ENCODE measurements around the gene ZNF724. TPM values are rescaled to one million over a fixed set of nuclear protein-coding genes. Genes with fewer than 3 reads are reported as not detected.

Gene ZNF724
- total RNA-seq, 1 donor from 2014 or later = 19.9 TPM

DNA sequence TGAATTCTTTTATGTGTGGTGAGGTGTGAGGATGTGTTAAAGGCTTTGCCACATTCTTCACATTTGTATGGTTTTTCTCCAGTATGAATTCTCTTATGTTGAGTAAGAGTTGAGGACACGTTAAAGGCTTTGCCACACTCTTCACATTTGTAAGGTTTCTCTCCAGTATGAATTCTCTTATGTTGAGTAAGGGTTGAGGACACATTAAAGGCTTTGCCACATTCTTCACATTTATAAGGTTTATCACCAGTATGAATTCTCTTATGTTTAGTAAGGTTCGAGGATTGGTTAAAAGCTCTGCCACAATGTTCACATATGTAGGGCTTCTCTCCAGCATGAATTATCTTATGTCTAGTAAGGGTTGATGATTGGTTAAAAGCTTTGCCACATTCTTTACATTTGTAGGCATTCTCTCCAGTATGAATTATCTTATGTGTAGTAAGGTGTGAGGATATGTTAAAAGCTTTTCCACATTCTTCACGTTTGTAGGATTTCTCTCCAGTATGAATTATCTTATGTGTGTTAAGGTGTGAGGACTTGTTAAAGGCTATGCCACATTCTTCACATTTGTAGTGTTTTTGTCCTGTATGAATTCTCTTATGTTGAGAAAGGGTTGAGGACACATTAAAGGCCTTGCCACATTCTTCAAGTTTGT, 27.1 kb downstream of the ZNF724 start:
- peaks cover 20% of the 10 kb centered on the region for H3K9me3 Mint-ChIP-seq
- H3K27me3 Mint-ChIP-seq = no peaks in the 10 kb centered on the region
- TF ChIP-seq, protein P1, sequence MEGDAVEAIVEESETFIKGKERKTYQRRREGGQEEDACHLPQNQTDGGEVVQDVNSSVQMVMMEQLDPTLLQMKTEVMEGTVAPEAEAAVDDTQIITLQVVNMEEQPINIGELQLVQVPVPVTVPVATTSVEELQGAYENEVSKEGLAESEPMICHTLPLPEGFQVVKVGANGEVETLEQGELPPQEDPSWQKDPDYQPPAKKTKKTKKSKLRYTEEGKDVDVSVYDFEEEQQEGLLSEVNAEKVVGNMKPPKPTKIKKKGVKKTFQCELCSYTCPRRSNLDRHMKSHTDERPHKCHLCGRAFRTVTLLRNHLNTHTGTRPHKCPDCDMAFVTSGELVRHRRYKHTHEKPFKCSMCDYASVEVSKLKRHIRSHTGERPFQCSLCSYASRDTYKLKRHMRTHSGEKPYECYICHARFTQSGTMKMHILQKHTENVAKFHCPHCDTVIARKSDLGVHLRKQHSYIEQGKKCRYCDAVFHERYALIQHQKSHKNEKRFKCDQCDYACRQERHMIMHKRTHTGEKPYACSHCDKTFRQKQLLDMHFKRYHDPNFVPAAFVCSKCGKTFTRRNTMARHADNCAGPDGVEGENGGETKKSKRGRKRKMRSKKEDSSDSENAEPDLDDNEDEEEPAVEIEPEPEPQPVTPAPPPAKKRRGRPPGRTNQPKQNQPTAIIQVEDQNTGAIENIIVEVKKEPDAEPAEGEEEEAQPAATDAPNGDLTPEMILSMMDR (conservative IDR thresholded peaks at IDR 0.05) = no peak
- DNase-seq (ENCODE audit: extremely low spot score, unreplicated experiment) = no peak
- no peaks in the 10 kb centered on the region for H3K4me1 Mint-ChIP-seq (ENCODE audit: unreplicated experiment)
- H3K4me3 Mint-ChIP-seq = no peak overlapping the region
- no peak overlapping the region for H3K27ac Mint-ChIP-seq
- peaks cover 58% of the 10 kb centered on the region for H3K36me3 Mint-ChIP-seq

DNA sequence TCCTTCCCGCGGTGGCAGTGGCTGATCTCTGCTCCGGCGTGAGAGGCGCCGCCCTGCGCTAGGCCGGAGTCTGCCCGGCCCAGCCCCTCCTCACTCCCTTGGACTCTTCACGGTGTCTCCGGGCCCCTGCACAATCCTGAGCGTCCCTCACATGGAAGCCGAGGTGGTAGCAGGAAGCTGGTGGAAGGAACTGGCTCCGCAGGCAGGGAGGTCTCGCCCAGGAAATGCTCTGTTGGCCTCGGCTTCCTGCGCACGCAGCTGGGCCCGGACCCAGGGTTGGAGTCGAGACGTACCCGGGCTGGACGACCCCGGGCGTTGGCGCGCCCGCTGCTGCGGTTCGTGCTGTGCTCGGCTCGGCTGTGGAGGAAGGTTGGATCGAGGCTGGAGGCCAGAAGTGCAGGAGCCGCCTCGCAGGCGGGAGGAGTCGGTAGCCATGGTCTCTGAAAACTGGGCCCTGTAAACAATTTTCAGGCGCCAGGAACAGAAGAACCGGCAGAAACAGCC, 46.3 kb downstream of the ZNF724 start:
- H3K9me3 Mint-ChIP-seq = no peaks in the 10 kb centered on the region
- no peak for DNase-seq (ENCODE audit: extremely low spot score, unreplicated experiment)

DNA sequence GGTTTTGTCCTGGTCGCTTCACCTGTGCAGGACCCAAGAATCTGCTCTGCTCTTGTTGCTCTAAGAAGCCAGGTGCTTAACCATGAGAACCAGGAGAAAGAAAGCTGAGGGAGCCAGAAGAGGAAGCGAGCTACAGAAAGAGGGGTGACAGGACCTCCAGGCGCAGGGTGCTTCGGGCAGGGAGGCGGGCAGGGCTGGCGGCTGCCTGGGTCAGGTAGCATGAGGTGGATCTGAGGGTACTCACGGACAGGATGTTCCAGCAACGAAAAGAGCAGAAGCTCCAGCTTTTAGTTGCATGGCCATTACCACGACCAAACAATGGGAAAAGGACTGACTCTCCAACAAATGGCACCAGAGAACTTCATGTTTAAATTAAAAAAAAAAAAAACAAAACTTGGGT, 59.9 kb downstream of the ZNF724 start:
- DNase-seq (ENCODE audit: extremely low spot score, unreplicated experiment) = no peak
- Mint-ChIP-seq H3K9me3 (peaks cover 10% of the 10 kb centered on the region), H3K36me3 (no peaks in the 10 kb centered on the region), H3K4me1 (ENCODE audit: unreplicated experiment) (no peaks in the 10 kb centered on the region), H3K27ac (no peak overlapping the region), H3K27me3 (no peaks in the 10 kb centered on the region), H3K4me3 (no peak overlapping the region)
- TF ChIP-seq, protein P1 (conservative IDR thresholded peaks at IDR 0.05) = no peak

More for the DNA sequence above, 46.3 kb downstream of the ZNF724 start:
- H3K27ac Mint-ChIP-seq = no peak overlapping the region
- H3K4me3 Mint-ChIP-seq = no peak overlapping the region
- H3K4me1 Mint-ChIP-seq (ENCODE audit: unreplicated experiment) = no peaks in the 10 kb centered on the region
- no peaks in the 10 kb centered on the region for H3K27me3 Mint-ChIP-seq
- no peaks in the 10 kb centered on the region for H3K36me3 Mint-ChIP-seq
- TF ChIP-seq, protein P1 (conservative IDR thresholded peaks at IDR 0.05) = no peak

DNA sequence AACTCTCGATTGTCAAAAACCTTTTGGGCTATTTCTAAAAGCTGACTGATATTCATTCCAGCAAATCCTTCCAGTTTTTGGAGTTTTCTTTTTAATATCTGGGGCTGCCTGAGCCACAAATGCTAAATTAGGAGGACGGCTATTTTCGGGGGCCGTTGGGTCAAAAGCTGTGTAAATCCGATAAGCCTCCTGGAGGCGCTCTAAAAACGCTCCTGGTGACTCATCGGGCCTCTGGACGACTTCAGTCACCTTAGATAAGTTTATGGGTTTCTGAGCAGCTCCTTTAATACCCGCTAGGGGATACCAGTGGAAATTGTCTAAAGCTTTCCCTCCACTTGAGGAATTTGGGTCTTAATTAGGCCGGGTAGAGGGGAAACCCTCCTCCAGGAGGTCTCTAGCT, 66.9 kb downstream of the ZNF724 start:
- Mint-ChIP-seq H3K4me1 (ENCODE audit: unreplicated experiment) (no peaks in the 10 kb centered on the region), H3K27ac (no peak overlapping the region), H3K27me3 (no peaks in the 10 kb centered on the region), H3K9me3 (peaks cover 22% of the 10 kb centered on the region), H3K4me3 (no peak overlapping the region), H3K36me3 (no peaks in the 10 kb centered on the region)
- TF ChIP-seq, protein P1 (conservative IDR thresholded peaks at IDR 0.05) = no peak
- no peak for DNase-seq (ENCODE audit: extremely low spot score, unreplicated experiment)

Other genes with a start within 250 kb of the ZNF724 start
- gene ZNF728, start 247.2 kb downstream of the ZNF724 start, total RNA-seq (ENCODE audit: low replicate concordance) = not detected in 2 replicates
- 2.6 and 12.9 TPM in 2 replicates for gene ZNF730, start 133.4 kb downstream of the ZNF724 start, total RNA-seq (ENCODE audit: low replicate concordance)
- 89.6 and 110 TPM in 2 replicates for gene ZNF91, start 145.1 kb upstream of the ZNF724 start, total RNA-seq (ENCODE audit: low replicate concordance)